Measurements from ENCODE around the gene DUSP5.

DUSP5 gene

DNA sequence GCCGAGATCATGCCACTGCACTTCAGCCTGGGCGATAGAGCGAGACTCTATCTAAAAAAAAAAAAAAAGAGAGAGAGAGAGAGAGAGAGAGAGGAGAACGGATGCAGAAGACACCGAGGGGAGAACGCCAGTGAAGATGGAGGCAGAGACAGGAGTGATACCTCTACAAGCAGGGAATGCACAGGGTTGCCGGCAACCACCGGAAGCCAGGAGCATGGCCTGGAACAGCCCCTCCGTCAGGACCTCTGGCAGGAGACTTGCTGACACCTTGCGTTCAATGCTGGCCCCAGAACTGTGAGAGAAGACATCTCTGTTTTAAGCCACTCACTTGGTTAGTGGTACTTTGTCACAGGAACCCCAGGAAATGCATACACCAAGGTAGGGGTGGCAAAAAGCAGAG, 38.1 kb upstream of the DUSP5 start:
- TF ChIP-seq, protein P1, sequence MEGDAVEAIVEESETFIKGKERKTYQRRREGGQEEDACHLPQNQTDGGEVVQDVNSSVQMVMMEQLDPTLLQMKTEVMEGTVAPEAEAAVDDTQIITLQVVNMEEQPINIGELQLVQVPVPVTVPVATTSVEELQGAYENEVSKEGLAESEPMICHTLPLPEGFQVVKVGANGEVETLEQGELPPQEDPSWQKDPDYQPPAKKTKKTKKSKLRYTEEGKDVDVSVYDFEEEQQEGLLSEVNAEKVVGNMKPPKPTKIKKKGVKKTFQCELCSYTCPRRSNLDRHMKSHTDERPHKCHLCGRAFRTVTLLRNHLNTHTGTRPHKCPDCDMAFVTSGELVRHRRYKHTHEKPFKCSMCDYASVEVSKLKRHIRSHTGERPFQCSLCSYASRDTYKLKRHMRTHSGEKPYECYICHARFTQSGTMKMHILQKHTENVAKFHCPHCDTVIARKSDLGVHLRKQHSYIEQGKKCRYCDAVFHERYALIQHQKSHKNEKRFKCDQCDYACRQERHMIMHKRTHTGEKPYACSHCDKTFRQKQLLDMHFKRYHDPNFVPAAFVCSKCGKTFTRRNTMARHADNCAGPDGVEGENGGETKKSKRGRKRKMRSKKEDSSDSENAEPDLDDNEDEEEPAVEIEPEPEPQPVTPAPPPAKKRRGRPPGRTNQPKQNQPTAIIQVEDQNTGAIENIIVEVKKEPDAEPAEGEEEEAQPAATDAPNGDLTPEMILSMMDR (IDR thresholded peaks at IDR 0.05) = no peak

DNA sequence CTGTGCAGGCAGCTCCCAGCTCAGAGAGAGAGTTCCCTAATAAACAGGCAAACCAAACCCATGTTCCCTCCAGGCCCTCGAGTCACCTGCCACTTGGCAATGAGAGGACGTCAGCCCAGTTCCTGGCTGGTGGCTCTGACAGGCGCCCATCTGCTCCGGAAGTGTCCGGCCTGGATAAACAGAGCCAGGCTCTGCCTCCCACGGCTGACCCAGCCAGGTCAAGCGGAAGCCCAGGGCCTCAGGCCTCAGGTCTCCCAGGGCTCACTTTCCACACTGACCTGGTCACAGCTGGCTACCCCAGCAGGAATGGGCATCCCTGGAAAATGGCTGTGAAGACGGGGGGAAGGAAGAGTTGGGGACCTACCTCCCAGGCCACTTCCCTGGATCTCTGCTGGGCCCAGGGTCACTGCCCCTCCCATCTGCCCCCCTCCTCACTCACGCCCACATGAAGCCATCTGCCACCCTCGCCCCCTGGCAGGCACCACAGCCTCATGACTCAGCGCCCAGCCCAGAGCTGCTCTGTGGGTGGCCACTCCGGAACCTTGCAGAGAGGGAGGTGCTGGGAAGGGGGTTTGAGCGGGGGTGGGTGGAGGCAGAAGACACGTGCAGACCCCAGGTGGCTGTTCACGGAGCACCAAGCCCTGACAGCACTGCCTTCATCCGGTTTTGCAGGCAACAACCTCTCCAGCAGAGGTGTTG, 37.4 kb upstream of the DUSP5 start:
- TF ChIP-seq, protein P1 (IDR thresholded peaks at IDR 0.05) = no peak

DNA sequence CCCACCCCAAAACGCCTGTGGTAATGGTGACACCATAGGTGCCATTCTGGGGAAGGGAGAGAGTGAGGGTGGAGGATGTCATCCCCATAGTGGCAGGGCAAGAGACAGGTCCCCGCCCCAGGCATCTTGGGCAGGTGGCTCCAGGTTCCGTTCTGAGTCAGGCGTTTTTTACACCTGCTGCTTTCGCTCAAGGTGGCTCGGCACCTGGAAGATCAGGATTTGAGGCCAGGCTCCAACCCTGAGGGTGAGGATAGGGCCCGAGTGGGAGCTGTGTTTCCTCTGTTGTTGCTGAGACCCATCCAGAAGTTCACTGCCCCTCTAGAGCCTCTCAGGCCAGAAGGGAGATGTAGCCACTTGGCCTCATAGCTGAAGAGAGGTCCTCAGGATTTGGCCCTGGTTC, 36.6 kb upstream of the DUSP5 start:
- TF ChIP-seq, protein P1 (IDR thresholded peaks at IDR 0.05) = no peak

DNA sequence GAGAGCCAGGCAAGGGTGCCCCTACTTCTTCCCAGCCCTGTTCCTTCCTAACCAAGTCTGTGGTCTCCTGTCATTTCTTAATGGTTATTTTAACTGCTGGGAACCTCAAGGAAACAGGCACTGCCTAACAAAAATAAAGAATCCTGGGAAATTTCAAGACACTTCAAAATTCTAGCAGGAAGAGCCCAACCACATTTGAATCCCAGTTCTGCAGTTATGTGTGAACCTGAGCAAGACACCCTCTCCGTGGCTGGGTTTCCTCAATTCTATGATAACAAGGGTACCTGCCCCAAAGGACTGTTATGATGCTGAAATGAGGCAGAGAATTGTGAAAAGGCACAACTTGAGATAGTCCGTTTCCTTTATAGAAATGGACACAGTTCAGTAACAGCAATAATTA, 36.2 kb upstream of the DUSP5 start:
- TF ChIP-seq, protein P1 (IDR thresholded peaks at IDR 0.05) = no peak

DNA sequence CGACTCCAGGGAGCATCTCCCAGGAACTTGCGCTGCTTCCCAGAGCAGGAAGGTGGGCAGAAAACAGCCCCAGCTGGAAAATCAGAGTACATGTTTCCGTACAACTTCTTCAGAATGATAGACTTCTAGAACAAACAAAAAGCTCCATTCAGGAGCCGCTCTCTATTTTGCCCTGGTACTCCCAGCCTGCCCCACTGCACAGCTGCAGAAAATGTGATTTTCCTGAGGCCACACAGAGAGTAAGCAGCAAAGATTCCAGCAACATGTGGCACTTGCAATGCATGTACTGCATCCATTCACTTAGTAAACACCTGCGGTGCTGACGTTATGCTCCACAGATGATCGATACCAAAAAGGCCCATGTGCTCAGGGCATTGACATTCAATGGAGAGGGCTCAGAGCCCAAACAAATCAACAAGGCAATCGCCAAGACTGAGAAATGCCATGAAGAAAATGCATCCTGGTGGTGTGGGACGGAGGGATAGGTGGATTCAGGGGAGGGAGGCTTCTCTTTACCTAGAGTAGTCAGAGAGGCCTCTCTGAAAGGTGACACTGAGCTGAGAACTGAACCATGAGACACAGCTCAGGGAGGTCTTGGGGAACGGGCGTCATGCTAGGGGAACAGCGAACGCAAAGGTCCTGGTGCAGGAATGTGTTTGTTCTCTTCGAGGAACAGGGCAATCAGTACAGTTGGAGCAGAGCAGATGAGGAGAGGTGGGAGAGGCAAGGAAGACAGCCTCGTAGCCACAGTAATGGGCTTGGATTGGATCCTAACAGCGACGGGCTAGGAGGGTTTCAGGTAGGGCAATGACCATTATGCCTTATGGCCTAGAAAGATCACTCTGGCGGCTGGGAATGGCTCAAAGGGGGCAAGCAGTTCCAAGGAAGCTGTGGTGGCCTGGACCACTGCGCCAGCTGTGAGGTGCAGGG, 35.3 kb upstream of the DUSP5 start:
- TF ChIP-seq, protein P1 (IDR thresholded peaks at IDR 0.05) = no peak

DNA sequence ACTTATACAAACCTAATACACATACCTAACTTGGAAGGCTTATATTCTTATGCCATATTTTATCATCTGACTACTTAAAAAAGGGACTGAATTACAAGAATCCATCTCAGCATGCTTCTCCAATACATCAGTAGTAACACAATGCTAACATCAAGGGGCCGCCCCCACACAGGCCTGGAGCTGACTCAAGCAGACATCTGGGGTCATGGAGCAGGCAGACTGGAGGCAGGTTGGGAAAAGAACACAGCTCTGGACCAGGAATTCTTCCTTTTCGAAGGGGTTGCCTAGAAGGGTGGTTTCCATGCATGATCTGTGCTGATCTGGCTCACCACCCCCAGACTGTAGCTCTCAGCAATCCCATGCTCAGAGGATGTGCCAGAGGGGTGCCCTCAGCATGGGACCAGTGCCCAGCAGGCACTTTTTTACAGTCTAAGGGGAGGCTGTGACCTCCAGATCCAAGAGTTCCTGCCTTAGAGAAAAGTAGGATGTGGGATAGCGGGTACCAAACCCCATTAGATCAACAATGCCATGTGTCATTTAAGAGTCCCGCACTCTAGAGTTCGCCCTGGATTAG, 26.1 kb upstream of the DUSP5 start:
- TF ChIP-seq, protein P1 (IDR thresholded peaks at IDR 0.05) = no peak

DNA sequence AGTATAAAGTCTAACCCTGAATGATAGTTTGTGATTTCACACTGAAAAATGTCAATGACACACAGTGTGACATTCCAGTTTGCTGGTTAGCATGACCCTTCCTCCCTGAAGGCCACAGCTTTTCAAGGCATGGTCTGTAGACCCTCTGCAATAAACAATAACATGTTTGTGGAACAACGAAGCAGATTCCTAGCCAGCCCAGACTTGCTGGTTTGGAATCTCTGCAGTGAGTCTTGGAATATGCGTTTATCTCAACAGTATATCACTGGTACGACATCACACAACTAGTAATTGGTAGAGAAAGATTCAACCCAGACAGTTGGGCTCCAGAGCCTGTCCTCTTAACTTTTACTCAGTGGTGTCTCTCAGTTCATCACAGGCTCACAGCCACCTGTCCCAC, 23.7 kb upstream of the DUSP5 start:
- TF ChIP-seq, protein P1 (IDR thresholded peaks at IDR 0.05) = no peak

Data from LNCAP (cell line).